Mammary epithelial cell (primary cell): ENCODE data around the gene SHC2.

Source experiments
- EZH2 ChIP-seq: IDR thresholded peaks from 2 replicates; pipeline ENCODE4 v1.6.1; 2012; ENCODE audit warnings: low read length, inconsistent platforms, borderline replicate concordance
- TF ChIP-seq, protein P1 (sequence below), 2 donors: IDR thresholded peaks in 1 of 2; conservative IDR thresholded peaks in 1 of 2; 2 replicates each; pipeline ENCODE4 v1.5.1; 2011 to 2012; ENCODE audit warnings: inconsistent platforms in 2 of 2, low read length in 2 of 2, mild to moderate bottlenecking in 2 of 2, control low read depth in 1 of 2, low read depth in 1 of 2; ENCODE audit not compliant: insufficient read depth in 1 of 2; ENCODE audit errors: extremely low read depth in 1 of 2

DNA sequence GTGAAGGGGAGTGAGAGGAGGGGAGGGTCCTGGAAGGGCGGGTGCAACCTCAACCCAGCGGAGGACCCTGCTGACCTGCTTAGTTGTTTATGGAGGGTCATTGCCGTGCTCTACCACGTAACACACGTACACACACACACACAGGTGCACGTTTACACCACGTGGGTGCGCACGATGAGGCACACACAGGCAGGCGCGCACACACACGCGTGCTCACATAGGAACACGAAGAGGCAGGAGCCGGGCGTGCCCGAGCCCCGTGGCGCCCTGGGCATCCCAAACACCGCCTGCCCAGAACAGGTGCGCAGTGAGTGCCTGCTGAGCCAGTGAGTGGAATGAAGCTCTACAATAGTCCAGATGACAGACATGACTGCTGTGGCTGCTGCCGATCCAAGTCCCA, 24.2 kb upstream of the SHC2 start:
- TF ChIP-seq, protein P1, sequence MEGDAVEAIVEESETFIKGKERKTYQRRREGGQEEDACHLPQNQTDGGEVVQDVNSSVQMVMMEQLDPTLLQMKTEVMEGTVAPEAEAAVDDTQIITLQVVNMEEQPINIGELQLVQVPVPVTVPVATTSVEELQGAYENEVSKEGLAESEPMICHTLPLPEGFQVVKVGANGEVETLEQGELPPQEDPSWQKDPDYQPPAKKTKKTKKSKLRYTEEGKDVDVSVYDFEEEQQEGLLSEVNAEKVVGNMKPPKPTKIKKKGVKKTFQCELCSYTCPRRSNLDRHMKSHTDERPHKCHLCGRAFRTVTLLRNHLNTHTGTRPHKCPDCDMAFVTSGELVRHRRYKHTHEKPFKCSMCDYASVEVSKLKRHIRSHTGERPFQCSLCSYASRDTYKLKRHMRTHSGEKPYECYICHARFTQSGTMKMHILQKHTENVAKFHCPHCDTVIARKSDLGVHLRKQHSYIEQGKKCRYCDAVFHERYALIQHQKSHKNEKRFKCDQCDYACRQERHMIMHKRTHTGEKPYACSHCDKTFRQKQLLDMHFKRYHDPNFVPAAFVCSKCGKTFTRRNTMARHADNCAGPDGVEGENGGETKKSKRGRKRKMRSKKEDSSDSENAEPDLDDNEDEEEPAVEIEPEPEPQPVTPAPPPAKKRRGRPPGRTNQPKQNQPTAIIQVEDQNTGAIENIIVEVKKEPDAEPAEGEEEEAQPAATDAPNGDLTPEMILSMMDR (conservative IDR thresholded peaks at IDR 0.05 in 1 of 2, IDR thresholded peaks at IDR 0.05 in 1 of 2; ENCODE audit: extremely low read depth in 1 of 2, insufficient read depth in 1 of 2, low read depth in 1 of 2, low read length in 2 of 2), result no peak
- no peak for TF ChIP-seq EZH2
